NT2/D1 (cell line): Measurements from ENCODE around the gene MRPL54.

Experiments used
- SUZ12 ChIP-seq: IDR thresholded peaks from 2 replicates; pipeline ENCODE4 v1.6.1; 2011; ENCODE audit not compliant: insufficient read length, insufficient read depth; ENCODE audit errors: extremely low read depth
- YY1 ChIP-seq: IDR thresholded peaks from 2 replicates; pipeline ENCODE4 v1.6.1; 2011; ENCODE audit not compliant: insufficient read length, insufficient read depth
- ZNF274 ChIP-seq: IDR thresholded peaks from 2 replicates; pipeline ENCODE4 v1.6.1; 2011; ENCODE audit warnings: mild to moderate bottlenecking, low read depth, low read length

- TF ChIP-seq ZNF274 (no peak), YY1 (no peak), SUZ12 (no peak)
Measured at GRCh38 chr19:3767050-3767449, 4.6 kb downstream of the MRPL54 start.
